MM.1S (cell line): ENCODE measurements around the gene DDX10.

Experiments used
- CTCF ChIP-seq: fragments of 300-600 bp; sonication (generic); IDR thresholded peaks from 2 replicates; pipeline ENCODE4 v1.5.1; 2016; ENCODE audit warnings: antibody characterized with exemption, low read length, mixed read lengths
- EZH2 ChIP-seq: fragments of 300-600 bp; sonication (generic); optimal IDR thresholded peaks from 2 replicates; pipeline ENCODE3; 2017; ENCODE audit warnings: low read depth, mild to moderate bottlenecking, antibody characterized with exemption, low read length, mixed read lengths

DNA sequence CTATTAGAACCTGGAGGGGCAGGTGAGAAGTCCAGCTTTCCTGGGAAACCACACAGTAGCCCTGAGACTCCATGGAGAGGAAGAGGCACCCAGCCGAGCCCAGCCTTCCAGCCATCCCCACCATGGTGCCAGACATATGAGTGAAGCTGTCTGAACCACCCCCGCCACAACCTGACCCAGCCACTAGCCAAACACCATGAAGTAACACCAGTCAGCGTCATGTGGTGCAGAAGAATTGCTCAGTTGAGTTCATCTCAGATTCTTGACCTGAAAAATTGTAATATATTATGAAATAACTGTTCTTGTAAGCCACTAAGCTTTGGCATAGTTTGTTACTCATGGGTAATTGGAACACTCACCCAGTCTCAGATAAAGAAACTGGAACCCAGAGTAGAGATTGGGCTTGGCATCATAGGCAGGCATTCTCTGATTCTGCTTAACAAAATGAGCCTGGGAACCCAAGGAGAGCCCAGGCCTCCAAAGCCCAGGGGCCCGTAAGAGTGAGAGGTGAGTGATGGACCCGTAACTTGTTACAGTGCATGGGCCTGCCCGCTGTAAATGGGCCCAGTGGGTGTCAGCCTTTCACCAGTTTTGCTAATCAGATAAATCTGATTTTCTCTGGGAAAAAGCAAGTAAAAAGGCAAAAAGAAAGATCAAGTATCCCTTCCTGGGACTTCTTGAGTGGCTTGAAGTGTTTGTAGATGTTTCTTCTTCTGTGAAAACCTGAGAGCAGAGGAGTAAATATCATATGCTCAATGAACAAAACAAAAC lies 305.5 kb downstream of the DDX10 start:
- TF ChIP-seq CTCF = no peak
- no peak for TF ChIP-seq EZH2
